Measurements from ENCODE around the gene CC2D2B.
"Not testable (repeated sequence)": the region's sequence is repeated elsewhere in the genome, so short reads cannot be mapped to it uniquely, and the experiment has no call there.

The CC2D2B gene

DNA sequence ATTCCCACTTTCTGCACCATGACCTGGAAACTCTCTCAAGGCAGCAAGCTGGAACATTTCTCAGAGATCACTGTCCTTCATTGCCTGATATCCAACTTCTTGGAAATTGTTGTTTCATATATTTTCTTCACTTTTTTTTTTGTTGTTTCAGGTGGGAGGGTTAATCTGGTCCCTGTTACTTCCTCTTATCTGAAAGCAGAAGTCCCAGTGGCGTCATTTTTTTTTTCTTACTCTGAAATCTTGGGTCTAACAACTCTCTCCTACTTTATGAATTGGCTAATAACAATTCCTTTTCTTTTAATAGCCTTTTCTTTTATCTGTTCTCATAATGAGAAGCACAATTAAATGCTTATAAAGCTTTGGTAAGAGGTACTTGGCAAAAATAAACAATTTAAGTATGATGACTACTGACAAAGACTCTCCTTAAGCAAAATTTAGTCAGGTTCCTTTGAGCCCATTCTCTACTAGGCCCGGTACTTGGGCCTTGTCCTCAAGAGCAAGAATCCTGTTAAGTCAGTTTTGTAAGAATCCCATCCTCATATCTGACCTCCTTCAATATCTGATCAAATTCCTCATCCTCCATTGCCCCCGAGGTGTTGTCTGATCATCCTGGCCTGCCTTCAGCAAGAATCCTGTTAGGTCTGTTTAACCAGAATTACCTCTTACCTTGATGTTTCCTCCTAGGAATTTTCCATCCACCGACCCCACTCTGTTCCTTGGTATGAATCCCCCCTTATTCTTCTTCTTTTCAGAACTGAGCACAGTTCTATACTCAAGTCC, 11.5 kb upstream of the CC2D2B start:
- Histone ChIP-seq H3K9me3 (ENCODE audit: insufficient read depth, low read length) (no peaks in the 10 kb centered on the region), H3K27ac (ENCODE audit: low read length) (no peak overlapping the region), H3K27me3 (ENCODE audit: low read depth, low read length) (no peaks in the 10 kb centered on the region), H3K4me2 (ENCODE audit: low read length) (no peak overlapping the region), H3K9ac (ENCODE audit: low read length) (no peak overlapping the region), H3K4me1 (ENCODE audit: low read length) (peaks cover 7% of the 10 kb centered on the region), H3K79me2 (ENCODE audit: low read length) (no peaks in the 10 kb centered on the region), H4K20me1 (ENCODE audit: insufficient read depth, low read length) (no peaks in the 10 kb centered on the region), H3K4me3 (ENCODE audit: low read length) (no peak overlapping the region), H2AFZ (ENCODE audit: low read depth, low read length) (no peak overlapping the region), H3K36me3 (replicated peaks; ENCODE audit: low read depth, low read length) (no peaks in the 10 kb centered on the region)
- TF ChIP-seq EZH2phosphoT487 (IDR thresholded peaks at IDR 0.05; ENCODE audit: low read depth): no peak
- TF ChIP-seq, protein P1, sequence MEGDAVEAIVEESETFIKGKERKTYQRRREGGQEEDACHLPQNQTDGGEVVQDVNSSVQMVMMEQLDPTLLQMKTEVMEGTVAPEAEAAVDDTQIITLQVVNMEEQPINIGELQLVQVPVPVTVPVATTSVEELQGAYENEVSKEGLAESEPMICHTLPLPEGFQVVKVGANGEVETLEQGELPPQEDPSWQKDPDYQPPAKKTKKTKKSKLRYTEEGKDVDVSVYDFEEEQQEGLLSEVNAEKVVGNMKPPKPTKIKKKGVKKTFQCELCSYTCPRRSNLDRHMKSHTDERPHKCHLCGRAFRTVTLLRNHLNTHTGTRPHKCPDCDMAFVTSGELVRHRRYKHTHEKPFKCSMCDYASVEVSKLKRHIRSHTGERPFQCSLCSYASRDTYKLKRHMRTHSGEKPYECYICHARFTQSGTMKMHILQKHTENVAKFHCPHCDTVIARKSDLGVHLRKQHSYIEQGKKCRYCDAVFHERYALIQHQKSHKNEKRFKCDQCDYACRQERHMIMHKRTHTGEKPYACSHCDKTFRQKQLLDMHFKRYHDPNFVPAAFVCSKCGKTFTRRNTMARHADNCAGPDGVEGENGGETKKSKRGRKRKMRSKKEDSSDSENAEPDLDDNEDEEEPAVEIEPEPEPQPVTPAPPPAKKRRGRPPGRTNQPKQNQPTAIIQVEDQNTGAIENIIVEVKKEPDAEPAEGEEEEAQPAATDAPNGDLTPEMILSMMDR (IDR thresholded peaks at IDR 0.05; ENCODE audit: low read depth, low read length): no peak

DNA sequence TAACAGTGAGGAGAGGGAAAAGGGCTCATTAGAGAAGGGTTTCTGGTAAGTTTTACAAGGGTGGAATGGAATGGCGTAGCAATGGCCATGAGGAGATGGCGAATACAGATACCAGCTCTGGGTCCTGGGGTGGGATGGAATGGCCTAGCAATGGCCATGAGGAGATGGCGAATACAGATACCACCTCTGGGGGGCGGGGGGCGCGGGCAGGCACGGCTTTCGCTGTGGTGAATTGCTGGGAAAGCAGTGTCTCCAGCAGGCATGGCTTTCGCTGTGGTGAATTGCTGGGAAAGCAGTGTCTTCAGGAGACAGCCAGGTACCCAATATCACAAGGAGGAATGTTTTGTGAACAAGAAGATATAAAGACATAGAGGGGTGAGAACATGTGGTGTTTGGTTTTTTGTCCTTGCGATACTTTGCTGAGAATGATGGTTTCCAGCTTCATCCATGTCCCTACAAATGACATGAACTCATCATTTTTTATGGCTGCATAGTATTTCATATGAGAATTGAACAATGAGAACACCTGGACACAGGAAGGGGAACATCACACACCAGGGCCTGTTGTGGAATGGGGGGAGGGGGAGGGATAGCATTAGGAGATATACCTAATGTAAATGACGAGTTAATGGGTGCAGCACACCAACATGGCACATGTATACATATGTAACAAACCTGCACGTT, 1.7 kb upstream of the CC2D2B start:
- H3K4me1 ChIP-seq (ENCODE audit: low read length); H3K9me3 ChIP-seq (ENCODE audit: insufficient read depth, low read length); H4K20me1 ChIP-seq (ENCODE audit: insufficient read depth, low read length); H3K36me3 ChIP-seq (replicated peaks; ENCODE audit: low read depth, low read length); H3K9ac ChIP-seq (ENCODE audit: low read length); H2AFZ ChIP-seq (ENCODE audit: low read depth, low read length); H3K79me2 ChIP-seq (ENCODE audit: low read length); H3K27me3 ChIP-seq (ENCODE audit: low read depth, low read length); H3K4me2 ChIP-seq (ENCODE audit: low read length); H3K4me3 ChIP-seq (ENCODE audit: low read length); H3K27ac ChIP-seq (ENCODE audit: low read length): not testable (repeated sequence)

DNA sequence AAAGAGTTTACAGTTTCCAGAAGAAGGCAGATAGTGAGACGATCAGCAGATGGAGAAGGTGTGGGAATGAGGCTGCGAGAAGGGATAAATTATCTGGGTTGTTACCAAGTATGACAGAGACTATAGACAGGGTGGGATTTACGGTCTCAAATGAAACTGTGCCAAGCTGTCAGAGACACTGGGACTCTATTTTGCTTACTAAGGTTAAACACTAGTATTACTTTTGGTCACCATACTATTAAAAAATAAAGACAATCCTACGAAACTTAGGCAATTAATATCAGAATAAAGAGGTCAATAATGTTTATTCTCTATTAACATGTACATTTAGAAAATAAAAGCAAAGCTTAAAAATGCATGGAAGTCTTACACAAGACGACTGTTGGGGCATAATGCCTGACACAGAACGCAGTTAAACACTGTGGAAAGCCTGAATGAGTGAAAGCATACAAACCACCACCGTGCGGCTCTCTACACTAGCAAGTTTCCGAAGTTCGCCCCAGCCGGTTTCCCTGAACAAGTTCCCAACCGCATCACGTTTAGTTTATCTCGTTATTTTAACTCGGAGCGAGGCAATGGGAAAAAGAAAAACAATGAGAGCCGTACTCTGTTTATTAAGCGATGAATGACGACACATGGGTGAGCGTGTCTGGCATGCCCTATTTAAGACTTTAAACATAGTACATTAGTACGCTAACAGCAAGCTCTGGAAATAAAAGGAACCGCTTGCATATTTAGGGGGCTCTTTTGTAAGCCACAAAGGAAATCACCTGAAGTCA, 909 bp upstream of the CC2D2B start:
- H4K20me1 ChIP-seq (ENCODE audit: insufficient read depth, low read length): no peaks in the 10 kb centered on the region
- H3K9ac ChIP-seq (ENCODE audit: low read length): peak overlapping the region; percentile 96
- H3K4me2 ChIP-seq (ENCODE audit: low read length): peak overlapping the region; percentile 55
- peak overlapping the region; percentile 99 for H3K4me3 ChIP-seq (ENCODE audit: low read length)
- H2AFZ ChIP-seq (ENCODE audit: low read depth, low read length): peak overlapping the region; percentile 100
- H3K27ac ChIP-seq (ENCODE audit: low read length): peak overlapping the region; percentile 64
- no peaks in the 10 kb centered on the region for H3K9me3 ChIP-seq (ENCODE audit: insufficient read depth, low read length)
- H3K4me1 ChIP-seq (ENCODE audit: low read length): peaks cover 3% of the 10 kb centered on the region; the same call in 1 of the 2 replicates
- peaks cover 4% of the 10 kb centered on the region for H3K36me3 ChIP-seq (replicated peaks; ENCODE audit: low read depth, low read length)
- no peaks in the 10 kb centered on the region; the same call in 1 of the 2 replicates for H3K79me2 ChIP-seq (ENCODE audit: low read length)
- H3K27me3 ChIP-seq (ENCODE audit: low read depth, low read length): no peaks in the 10 kb centered on the region
- TF ChIP-seq, protein P1 (IDR thresholded peaks at IDR 0.05; ENCODE audit: low read depth, low read length): peak; percentile 43
- no peak for TF ChIP-seq EZH2phosphoT487 (IDR thresholded peaks at IDR 0.05; ENCODE audit: low read depth)

DNA sequence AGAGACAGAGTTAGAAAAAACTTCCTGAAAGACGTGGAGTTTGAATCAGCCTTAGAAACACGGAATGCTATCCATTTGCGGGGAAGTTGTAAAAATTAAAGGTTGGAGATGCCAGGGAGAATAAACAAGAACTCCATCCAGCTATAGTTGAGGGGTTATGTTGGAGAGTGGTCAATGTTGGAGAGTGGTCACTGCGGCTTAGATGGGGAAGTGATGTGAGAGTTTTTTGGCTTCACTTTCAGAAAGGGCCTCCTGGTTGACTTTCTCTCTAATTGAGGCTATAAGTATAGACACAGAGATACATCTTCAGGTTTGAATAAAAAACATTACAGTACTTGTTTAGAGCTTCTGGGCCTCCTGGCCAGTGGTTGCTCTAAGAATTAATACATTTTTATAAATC, 675 bp downstream of the CC2D2B start:
- Histone ChIP-seq H2AFZ (ENCODE audit: low read depth, low read length) (peak overlapping the region; percentile 100), H3K4me2 (ENCODE audit: low read length) (peak overlapping the region; percentile 55), H3K27ac (ENCODE audit: low read length) (no peak overlapping the region), H3K79me2 (ENCODE audit: low read length) (no peaks in the 10 kb centered on the region; the same call in 1 of the 2 replicates), H3K9me3 (ENCODE audit: insufficient read depth, low read length) (no peaks in the 10 kb centered on the region), H3K4me3 (ENCODE audit: low read length) (peak overlapping the region; percentile 99), H3K27me3 (ENCODE audit: low read depth, low read length) (no peaks in the 10 kb centered on the region), H3K9ac (ENCODE audit: low read length) (no peak overlapping the region), H3K36me3 (replicated peaks; ENCODE audit: low read depth, low read length) (no peaks in the 10 kb centered on the region), H4K20me1 (ENCODE audit: insufficient read depth, low read length) (no peaks in the 10 kb centered on the region), H3K4me1 (ENCODE audit: low read length) (no peaks in the 10 kb centered on the region)
- no peak for TF ChIP-seq EZH2phosphoT487 (IDR thresholded peaks at IDR 0.05; ENCODE audit: low read depth)
- TF ChIP-seq, protein P1 (IDR thresholded peaks at IDR 0.05; ENCODE audit: low read depth, low read length): no peak

All from OCI-LY3 (cell line).